WI38 (cell line): ENCODE data around the gene RASSF6.

Source experiments
- H3K4me3 ChIP-seq: 2 replicates; pipeline ENCODE4 v1.5.1; 2011; ENCODE audit warnings: low read depth, mild to moderate bottlenecking, control low read depth, low read length
- TF ChIP-seq, protein P1 (sequence below): IDR thresholded peaks from 2 replicates; pipeline ENCODE4 v1.5.1; 2012; ENCODE audit warnings: low read depth, mild to moderate bottlenecking, control low read depth, low read length

RASSF6 gene

DNA sequence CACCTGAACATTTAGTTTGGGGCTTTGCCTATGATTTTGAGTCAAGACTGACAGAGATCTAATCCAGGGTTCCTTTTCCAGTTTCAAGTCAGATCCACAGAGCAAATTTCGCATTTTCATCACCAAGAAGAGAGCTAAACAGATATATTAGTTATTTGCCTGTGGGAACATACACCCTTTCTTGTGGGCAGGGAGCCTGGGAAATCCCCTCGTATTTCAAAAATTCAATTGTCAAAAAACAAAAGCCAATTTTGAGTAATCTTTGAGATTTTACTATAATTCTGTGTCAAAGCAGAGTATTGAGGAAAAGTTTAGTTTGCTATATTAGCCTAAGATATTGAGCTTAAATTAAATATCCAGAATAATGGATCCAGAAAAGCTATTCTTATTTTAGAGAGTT lies 82.1 kb downstream of the RASSF6 start:
- TF ChIP-seq, protein P1, sequence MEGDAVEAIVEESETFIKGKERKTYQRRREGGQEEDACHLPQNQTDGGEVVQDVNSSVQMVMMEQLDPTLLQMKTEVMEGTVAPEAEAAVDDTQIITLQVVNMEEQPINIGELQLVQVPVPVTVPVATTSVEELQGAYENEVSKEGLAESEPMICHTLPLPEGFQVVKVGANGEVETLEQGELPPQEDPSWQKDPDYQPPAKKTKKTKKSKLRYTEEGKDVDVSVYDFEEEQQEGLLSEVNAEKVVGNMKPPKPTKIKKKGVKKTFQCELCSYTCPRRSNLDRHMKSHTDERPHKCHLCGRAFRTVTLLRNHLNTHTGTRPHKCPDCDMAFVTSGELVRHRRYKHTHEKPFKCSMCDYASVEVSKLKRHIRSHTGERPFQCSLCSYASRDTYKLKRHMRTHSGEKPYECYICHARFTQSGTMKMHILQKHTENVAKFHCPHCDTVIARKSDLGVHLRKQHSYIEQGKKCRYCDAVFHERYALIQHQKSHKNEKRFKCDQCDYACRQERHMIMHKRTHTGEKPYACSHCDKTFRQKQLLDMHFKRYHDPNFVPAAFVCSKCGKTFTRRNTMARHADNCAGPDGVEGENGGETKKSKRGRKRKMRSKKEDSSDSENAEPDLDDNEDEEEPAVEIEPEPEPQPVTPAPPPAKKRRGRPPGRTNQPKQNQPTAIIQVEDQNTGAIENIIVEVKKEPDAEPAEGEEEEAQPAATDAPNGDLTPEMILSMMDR, result no peak

DNA sequence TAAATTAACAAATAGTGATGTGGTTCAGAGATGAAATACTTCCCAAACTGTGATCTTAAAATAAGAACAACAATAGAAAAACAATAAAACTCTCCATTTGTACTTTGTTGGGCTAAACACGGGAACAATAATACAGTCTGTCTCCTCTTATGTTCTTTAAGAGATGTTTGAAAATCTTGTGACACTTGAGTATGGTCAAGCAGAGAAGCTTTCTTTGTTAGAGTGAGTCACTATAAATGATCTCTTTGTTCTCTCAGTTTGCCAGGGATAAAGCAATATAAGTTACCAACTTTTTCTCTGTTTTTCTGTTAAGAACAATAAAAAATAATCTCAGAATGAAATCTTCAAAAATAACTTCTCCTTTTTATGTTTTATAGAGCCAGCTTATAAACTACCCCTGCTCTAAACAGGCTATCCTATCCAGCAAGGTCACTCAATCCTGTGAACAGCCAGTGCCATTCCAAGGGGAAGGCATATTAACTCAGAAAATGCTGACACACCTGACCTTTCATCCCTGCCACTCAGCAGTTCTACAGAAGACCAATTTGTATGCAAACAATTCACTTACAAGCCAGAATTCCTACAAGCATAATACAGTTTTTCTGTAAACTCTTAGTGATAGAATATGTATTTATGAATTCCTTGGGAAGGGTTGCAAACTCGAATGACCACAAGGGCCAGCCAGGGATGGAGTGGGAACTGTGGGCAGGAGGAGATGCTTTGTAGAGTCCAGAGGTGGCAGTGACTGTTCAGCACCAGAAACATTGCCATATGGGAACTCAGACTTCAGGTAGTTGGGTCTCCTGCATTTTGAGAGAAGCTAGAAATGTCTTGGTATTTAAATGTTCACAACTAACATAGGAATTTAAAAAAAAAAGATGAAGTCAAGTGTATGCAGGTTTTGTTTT lies 86.5 kb downstream of the RASSF6 start:
- H3K4me3 ChIP-seq, result no peak overlapping the region
- TF ChIP-seq, protein P1, result no peak

More for the DNA sequence above, 82.1 kb downstream of the RASSF6 start:
- no peak overlapping the region for H3K4me3 ChIP-seq

DNA sequence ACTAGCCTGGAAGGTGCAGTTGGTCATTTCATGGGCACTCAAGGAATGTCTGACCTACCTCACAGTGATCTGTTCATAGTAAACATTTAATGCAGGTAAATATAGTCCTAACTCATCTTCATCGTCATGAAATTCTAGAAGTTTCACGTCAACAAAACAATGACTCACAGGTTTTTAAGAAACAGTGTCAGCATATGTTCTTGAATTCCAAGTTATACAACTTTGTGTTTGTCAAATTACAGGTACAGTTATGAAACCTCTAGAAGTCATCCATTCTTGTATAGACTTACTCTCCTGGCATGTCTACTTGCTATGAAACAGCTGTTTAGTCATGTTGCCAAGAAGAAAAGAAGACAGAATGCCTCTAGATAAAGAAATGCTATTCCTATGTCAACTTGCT lies 92.1 kb downstream of the RASSF6 start:
- TF ChIP-seq, protein P1, result no peak
- no peak overlapping the region for H3K4me3 ChIP-seq

DNA sequence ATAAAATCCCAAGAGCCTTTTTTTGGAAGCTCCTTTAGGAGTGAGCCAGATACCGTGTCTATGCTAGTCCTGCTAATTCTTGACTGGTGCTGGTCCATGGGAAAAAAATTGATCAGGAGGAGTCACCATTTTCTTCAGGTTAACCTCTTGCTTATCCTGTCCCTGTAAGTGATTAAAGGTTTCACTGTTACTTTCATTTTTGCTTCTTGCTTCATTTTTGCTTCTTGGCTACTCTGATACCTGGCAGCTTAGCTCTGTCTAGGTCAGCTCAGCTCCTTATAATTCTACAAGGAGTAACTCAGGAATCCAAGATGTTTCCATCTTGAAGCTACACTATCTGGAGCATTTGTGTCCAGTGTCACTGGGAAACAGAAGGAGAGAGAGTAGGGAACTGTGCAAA lies 93.0 kb downstream of the RASSF6 start:
- TF ChIP-seq, protein P1, result no peak
- H3K4me3 ChIP-seq, result no peak overlapping the region

DNA sequence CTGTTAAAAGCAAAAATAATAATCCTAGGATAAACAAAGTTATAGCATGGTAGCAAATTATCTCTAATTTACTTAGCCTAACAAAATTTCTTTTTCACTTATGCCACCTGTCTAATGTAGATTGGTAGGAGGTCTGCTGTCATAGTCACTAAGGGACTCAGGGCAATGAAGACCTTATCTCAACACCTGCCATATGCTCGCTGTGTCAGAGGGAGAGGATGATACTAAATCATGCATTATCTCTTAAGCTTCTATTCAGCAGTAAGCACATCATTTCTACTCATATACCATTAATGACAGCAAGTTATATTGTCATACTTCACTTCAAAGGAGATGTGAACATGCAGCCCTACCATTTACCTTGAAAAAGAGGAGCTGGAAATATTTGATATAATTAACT lies 94.6 kb downstream of the RASSF6 start:
- TF ChIP-seq, protein P1, result no peak
- no peak overlapping the region for H3K4me3 ChIP-seq

DNA sequence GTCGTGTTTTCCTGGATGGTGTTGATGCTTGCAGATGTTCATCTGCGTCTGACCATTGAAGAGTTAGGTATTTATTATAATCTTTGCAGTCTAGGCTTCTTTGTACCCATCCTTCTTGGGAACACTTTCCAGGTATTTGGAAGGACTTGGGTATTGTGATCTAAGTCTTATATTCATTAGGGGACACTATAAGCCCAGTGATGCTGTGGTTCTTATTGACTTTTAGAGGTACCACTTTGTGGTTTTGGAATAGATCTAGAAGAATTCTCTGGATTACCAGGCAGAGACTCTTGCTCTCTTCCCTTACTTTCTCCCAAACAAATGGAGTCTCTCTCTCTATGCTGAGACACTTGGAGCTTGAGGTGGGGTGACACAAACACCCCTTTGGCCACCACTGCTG lies 97.1 kb downstream of the RASSF6 start:
- TF ChIP-seq, protein P1, result no peak
- no peak overlapping the region for H3K4me3 ChIP-seq
